Femur (tissue), 1 donor: ENCODE data around the gene KHNYN.
A peak's percentile ranks its signal among the peaks of the same experiment; 100 is the strongest.

ENCODE experiments used
- DNase-seq: peaks from one replicate; pipeline ENCODE4 v3.0.0-alpha.2; 2017

Gene KHNYN

DNA sequence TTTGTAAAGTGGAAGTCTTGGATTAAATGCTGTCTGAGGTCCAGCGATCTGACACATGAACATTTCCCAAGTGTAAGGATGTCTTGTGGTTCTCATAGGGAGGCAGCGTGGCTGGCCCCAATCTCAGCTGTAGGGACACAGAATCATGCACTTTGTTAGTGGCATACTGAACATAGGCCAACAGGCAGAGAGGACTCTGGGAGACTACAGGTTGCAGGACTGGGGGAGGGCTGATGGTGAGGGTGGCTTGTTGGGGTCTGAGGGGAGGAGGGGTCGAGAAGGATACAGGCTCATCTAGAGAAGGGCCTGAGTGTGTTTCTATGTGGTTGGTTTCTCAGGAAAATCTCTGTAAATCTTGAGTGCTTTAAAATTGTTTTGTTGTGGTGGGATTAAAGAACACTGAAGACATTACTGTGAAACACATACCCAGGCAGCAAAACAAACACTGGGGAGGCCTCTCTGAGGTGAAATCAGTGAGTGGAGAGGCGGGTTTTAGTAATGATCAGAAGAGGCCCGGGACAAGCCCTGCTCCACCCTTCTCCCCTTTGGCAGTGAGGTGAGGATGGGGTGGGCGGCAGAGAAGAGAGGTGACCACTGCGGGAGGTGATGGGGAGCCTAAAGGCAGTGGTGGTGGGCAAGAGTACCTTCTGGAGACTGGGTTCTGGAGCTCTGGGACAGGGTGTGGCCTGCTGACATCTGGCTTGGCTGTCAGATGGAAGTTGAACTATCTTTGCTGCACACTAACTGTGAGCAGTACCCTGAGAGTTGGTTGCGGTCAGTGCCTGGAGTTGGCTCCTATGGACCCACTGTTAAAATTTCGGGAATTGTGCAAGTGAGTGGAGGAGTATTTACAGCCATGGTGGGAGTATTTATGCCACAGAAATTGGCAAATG, 27.7 kb upstream of the KHNYN start:
- DNase-seq, result no peak

DNA sequence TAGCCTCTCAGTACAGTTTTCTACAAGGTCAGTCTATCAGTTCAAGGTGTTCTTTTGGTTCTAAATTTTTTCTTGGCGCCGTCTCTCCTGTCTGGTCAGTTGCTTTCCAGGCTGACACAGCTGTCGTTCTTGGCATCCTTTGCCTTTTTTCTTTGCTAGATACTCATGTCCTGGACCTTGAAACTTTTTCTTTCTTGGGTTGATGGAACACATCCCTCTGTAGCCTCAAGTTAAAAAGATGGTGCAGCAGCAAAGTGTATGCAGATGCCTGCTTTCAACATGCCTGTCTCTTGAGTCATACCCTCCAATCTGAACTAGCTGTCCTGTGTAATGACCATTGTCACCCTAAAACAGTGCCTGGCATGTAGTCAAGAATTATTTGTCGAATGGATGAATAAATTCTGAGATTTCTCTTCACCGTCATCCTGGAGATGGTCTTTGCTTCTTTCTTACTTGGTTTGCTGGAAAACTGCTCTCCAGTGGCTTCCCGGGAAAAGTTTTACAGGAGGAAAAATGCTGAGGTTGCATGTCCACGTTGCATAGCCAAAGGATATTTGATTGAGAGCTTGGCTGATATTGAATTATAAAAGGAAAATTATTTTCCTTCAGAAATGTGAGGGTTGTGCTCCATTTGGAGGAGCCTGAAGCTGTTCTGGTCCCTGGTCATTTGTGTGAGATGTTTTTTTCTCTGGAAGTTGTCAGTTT, 26.3 kb upstream of the KHNYN start:
- DNase-seq, result no peak

DNA sequence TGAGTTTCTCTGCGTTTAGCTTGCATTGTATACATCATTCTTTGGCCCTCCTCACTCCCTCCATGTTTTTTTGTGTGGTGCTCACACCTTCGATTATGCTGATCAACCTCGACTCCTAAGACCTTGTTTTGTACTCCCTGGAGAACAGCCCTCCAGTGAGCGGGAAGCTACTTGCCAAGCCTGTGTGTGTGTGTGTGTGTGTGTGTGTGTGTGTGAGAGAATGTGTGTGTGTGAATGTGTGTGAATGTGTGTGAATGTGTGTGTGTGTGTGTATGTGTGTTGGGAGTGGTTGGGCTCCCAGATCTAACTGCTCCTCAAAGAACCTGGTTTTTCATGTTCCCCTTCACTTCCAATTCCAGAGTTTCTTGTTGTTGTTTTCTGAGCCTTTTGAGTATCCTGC, 24.9 kb upstream of the KHNYN start:
- no peak for DNase-seq

DNA sequence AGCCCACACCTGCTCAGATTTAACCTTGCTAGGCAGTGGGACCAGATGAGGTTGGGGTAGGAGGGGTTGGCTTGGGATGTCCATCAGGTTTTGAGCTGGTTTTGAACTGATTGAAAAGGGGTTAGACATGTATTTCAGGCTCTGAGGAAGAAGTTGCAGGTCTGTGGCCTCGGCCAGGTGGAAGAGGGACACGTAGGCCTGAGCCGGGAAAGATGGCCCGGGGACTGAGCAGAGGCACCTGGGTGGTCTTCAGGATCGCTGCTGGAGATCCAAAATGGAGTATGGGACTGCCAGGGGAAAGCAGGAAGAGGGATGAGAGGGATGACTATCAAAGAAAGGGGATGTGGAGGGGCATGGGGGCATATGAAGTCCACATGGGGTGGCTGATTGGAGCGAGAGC, 23.3 kb upstream of the KHNYN start:
- no peak for DNase-seq

DNA sequence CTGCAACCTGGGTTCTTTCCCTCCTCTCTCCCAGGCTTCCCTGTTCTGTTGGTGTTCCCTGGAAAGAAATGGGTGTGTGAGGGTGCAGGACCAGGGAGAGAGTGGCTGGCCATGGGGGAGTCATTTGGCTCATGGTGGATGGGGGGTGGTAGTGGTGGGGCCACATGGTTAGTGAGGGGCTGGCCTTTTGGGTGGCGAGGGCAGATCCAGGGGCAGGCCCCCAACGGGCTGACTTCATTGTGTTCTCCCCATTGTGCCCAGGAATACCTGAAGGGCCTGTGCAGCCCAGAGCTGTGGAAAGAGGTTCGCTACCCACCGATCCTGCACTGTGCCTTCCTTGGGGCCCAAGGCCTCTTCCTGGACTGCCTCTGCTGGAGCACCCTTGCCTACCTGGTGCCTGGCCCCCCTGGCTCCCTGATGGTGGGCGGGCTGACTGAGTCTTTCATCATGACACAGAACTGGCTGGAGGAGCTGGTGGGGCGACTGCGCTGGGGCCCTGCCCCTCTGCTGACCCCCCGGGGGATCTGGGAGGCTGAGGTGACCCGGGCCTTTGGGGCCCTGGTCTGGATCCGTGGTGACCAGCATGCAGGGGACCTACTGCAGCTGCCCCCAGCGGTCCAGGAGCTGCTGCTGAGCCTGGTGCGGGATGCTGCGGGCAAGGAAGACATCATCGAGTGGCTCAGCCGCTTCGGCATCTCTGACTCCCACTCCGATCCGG, 22.0 kb upstream of the KHNYN start:
- DNase-seq, result no peak

DNA sequence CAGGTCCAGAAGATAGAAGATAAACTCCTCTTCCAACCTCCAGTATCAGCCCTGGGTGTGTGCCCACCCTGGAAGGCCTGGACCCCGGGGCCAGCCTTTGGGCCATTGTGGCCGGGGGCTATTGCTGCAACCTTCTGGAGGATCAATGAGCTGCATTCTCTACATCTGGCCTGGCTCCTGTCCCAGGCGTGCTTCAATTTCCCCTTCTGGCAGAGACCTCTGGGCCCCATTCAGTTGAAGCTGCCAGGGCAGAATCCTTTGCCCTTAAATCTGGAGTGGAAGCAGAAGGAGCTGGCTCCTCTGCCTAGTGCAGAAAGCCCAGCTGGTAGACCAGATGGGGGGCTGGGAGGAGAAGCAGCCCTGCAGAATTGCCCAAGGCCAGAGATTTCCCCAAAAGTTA, 21.0 kb upstream of the KHNYN start:
- no peak for DNase-seq

DNA sequence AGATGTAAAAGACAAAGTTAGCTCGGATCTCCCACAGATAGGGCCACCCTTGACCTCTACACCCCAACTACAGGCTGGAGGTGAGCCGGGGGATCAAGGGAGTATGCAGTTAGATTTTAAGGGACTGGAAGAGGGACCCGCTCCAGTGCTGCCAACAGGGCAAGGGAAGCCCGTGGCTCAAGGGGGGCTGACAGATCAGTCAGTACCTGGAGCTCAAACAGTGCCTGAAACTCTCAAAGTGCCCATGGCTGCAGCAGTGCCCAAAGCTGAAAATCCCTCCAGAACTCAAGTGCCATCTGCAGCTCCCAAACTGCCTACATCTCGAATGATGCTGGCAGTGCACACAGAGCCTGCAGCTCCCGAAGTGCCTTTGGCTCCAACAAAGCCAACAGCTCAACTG, 20.6 kb upstream of the KHNYN start:
- no peak for DNase-seq

DNA sequence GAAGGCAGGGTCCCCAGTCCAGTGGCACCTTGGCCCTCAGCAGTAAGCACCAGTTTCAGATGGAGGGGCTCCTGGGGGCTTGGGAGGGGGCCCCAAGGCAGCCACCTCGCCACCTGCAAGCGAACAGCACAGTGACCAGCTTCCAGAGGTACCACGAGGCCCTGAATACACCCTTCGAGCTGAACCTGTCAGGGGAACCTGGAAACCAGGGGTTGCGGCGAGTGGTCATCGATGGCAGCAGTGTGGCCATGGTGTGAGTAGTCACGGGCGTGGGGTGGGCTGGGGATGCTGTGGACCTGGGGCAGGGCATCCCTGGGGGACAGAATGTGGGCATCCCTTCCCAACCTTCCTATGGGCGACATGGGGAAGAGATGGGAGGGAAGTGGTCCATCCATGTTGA, 19.8 kb upstream of the KHNYN start:
- peak; percentile 14 for DNase-seq

DNA sequence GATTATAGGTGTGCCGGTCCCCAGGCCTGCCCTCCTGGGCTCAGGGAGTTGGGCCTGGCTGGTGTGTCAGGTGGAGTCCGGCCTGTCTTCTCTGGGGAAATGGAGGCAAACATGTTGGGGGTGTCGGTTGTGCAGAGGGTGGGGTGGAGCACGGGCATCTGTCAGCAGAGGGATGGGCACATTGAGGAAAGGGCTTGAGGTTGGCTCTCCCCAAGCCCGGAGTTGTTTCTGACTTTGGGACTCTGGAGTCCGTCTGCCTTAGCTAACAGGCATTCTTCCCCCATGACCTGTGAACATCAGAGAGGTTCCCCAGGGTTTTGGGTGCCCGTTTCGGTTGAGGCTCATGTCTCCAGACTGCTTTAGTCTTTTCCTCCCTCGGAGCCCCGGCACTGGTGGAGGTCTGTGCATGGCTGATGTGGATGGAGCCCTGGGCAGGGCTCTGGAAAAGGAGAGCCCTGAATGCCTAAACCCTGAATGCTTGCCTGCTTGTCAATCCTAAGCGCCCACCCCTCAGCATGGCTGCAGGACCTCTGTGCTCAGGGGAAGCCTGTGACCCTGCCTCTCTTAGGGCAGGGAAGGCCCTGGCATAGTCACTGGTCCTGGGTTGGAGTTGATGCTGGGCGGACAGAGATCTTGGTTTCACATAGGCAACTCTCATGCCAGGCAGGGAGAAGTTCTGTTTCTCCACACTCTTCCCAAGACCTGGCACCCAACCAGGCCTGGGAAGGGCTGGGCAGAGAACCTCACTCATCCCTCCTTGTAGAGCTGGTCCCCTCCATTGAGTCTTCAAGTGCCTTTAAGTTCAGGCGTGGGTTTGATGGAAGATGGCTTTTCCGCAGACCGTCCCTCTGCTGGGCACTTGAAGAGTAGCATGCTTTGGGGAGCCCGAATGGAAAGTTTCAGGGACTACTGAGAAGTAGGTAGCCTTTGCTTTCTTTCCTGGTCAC, 18.0 kb upstream of the KHNYN start:
- peak; percentile 58 for DNase-seq

DNA sequence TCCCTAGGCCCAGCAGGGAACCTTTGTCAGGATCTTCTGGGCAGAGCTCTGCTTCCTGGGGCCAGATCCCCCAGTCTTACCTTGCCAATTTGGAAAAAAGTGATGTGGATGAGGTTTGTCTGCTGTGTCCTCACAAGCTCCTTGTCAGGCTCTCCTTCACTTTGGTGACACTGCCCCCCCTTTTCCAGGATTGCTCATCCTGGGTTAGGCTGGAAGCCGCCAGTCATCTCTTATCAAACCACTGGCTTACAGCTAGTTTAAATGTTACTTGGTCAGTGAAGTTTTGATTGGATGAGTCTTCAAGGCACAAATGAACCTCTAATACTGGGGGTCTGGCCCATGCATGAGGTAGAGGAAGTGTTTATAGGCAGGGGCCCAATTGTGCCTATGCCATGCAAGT, 15.7 kb upstream of the KHNYN start:
- peak; percentile 11 for DNase-seq

DNA sequence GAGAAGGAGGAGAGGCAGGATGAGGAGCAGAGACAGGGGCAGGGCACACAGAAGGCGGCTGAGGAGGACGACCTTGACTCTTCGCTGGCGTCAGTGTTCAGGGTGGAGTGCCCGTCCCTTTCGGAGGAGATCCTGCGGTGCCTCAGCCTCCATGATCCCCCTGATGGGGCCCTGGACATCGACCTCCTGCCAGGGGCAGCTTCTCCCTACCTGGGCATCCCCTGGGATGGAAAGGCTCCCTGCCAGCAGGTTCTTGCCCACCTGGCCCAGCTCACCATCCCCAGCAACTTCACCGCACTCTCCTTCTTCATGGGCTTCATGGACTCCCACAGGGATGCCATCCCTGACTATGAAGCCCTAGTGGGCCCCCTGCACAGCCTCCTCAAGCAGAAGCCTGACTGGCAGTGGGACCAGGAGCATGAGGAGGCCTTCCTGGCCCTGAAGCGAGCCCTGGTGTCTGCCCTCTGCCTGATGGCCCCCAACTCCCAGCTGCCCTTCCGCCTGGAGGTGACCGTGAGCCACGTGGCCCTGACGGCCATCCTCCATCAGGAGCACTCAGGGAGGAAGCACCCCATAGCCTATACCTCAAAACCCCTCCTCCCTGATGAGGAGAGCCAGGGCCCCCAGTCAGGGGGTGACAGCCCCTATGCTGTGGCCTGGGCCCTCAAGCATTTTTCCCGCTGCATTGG, 14.9 kb upstream of the KHNYN start:
- DNase-seq, result peak; percentile 16

DNA sequence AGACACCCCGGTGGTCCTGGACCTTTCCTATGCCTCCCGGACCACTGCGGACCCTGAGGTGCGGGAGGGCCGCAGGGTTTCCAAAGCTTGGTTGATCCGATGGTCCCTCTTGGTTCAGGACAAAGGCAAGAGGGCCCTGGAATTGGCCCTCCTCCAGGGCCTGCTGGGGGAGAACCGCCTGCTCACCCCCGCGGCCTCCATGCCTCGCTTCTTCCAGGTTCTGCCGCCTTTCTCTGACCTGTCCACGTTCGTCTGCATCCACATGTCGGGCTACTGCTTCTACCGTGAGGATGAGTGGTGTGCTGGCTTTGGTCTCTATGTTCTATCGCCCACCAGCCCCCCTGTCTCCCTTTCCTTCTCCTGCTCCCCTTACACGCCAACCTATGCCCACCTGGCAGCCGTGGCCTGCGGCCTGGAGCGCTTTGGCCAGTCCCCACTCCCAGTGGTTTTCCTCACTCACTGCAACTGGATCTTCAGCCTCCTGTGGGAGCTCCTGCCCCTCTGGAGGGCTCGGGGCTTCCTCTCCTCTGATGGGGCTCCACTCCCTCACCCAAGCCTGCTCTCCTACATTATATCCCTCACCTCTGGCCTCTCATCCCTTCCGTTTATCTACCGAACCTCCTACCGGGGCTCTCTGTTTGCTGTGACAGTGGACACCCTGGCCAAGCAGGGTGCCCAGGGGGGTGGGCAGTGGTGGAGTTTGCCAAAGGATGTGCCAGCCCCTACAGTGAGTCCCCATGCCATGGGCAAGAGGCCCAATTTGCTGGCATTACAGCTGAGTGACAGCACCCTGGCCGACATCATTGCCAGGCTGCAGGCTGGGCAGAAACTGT, 14.1 kb upstream of the KHNYN start:
- DNase-seq, result peak; percentile 22

DNA sequence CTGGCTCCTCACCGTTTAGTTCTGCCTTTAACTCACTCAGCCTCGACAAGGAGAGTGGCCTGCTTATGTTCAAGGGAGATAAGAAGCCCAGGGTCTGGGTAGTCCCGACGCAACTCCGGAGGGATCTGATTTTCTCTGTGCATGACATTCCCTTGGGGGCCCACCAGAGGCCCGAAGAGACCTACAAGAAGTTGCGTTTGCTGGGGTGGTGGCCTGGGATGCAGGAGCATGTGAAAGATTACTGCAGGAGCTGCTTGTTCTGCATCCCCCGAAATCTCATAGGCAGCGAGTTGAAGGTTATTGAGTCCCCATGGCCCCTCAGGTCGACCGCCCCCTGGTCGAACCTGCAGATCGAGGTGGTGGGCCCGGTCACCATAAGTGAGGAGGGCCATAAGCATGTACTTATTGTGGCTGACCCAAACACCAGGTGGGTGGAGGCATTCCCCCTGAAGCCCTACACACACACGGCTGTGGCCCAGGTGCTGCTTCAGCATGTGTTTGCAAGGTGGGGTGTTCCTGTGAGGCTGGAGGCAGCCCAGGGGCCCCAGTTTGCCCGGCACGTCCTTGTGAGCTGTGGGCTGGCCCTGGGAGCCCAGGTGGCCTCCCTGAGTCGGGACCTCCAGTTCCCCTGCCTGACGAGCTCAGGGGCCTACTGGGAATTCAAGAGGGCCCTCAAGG, 13.4 kb upstream of the KHNYN start:
- DNase-seq, result peak; percentile 30

DNA sequence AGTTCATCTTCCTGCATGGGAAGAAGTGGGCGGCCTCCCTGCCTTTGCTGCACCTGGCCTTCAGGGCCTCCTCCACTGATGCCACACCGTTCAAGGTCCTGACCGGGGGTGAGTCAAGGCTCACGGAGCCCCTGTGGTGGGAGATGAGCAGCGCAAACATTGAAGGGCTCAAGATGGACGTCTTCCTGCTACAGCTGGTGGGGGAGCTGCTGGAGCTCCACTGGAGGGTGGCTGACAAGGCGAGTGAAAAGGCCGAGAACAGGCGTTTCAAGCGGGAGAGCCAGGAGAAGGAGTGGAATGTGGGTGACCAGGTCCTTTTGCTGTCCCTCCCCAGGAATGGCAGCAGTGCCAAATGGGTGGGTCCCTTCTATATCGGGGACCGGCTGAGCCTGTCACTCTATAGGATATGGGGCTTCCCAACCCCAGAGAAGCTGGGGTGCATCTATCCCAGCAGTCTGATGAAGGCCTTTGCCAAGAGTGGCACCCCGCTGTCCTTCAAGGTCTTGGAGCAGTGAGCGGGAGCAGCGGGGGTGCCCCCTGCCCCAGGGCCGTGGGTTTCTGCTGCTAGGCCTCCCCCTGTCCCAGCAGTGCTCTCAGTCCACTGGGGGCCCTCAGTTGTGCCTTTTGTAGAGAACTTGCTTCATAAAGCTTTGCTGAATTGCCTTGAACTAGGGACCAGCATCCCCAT, 12.7 kb upstream of the KHNYN start:
- DNase-seq, result peak; percentile 28

DNA sequence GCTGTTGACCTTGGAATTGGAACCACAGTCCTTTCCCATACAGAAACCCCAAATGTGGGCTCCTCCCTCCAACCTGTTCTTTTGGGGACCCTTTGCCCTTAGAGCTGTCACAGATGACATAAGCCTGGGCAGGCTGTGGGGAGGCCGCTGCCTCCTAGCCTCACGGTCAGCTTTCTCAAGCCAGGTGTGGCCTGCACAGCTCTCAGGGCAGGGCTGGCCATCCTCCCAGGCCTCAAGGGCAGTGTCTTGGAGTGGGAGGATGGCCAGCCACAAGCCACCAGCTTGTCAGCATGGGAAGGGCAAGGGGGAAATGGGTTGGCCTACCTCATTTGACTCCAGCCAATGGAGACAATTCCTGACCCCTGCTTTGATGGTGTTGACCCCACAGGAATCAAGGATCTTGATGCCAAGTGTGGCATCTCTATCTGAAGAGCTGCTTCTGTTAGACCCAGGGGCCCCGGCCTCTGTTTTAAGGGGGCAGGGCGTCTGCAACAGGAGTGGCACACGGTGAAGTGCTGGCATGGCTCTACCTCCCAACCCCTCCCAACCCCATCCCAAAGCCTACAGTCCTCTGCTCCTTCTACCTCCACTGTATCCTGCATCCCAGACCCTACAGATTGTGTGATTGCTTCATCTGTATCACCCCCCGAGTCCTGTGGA, 11.8 kb upstream of the KHNYN start:
- peak; percentile 21 for DNase-seq

DNA sequence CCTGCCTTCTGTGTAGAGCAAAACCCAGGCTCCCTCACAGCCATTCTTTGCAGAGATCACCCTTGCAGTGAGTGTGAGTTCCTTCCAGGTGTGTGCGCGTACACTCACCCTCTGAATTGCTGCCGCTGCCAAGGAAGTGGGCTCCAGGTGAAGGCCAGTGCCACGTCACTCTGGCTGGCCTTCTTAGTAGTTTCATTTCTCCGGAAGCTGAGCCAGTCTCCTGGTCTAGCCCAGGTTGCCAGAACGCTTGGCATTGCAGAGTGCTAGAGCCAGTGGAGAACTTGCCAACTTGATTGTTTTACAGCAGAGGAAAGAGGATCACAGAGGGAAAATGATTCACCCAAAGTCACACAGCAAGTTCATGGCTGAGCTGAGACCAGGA, 11.3 kb upstream of the KHNYN start:
- peak; percentile 39 for DNase-seq

DNA sequence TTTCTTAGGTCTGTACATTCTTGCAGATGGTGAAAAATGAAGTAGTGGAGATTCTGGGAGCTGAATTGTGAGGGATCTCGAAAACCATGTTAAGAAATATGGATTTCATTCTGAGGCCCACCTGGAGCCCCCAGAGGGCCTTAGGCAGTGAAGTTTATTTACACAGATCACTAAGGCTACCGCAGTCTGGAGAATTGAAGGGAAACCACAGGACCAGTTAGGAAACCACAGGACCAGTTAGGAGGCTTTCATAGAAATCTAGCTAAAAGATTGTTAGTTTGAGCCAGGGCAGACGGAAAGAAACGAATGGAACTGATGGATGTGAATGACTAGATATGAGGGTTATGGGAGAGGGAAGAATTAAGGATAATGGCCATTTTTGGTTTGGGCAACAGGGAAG, 7.5 kb upstream of the KHNYN start:
- DNase-seq, result peak; percentile 13

DNA sequence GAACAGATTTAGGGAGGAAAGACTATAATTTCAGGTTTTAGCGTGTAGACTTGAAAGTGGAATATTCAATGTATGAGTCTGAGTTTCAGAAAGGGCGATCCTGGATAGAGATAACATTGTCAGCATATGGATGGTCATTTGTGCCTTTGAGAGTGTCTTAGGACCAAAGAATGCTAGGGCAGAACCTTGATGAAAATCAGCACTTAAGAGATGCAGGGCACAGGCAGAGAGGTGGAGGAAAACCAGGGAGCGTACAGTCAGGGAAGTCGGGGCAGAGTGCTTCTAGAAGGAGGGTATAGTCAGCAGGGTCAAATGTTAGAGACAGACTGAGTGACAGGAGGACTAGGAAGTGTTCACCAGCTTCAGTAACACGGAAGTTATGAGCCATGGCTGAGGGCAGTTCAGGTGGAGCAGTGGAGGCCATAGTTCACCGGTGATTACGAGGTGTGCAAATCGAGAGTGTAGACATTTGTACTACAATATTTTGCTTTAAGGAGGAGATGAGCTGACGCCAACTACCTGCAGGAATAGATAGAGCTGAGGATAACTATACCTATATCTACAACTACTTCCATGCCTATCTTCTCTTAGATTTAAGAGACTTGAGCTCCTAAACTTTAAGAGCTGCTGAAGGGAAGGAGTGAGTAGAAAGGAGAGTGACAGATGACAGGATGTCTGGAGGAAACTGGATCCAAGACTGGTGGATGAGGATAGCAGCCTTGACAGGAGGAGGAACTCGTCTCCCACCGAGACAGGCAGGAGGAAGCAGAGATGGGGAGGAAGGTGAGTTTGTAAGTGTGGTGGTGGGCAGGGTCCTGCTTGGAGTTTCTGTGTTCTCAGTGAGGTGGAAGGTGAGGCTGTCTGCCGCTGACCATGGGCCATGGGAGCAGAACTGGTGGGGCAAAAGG, 6.8 kb upstream of the KHNYN start:
- DNase-seq, result no peak
